Fibroblast of skin of left biceps (primary cell): ENCODE data around the gene DHRS7.

ENCODE experiments used
- DNase-seq, 2 experiments: peaks; one replicate each; pipeline ENCODE4 v3.0.0-alpha.2; 2013; ENCODE audit warnings: low read depth in 2 of 2

DHRS7 gene, protein sequence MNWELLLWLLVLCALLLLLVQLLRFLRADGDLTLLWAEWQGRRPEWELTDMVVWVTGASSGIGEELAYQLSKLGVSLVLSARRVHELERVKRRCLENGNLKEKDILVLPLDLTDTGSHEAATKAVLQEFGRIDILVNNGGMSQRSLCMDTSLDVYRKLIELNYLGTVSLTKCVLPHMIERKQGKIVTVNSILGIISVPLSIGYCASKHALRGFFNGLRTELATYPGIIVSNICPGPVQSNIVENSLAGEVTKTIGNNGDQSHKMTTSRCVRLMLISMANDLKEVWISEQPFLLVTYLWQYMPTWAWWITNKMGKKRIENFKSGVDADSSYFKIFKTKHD

DNA sequence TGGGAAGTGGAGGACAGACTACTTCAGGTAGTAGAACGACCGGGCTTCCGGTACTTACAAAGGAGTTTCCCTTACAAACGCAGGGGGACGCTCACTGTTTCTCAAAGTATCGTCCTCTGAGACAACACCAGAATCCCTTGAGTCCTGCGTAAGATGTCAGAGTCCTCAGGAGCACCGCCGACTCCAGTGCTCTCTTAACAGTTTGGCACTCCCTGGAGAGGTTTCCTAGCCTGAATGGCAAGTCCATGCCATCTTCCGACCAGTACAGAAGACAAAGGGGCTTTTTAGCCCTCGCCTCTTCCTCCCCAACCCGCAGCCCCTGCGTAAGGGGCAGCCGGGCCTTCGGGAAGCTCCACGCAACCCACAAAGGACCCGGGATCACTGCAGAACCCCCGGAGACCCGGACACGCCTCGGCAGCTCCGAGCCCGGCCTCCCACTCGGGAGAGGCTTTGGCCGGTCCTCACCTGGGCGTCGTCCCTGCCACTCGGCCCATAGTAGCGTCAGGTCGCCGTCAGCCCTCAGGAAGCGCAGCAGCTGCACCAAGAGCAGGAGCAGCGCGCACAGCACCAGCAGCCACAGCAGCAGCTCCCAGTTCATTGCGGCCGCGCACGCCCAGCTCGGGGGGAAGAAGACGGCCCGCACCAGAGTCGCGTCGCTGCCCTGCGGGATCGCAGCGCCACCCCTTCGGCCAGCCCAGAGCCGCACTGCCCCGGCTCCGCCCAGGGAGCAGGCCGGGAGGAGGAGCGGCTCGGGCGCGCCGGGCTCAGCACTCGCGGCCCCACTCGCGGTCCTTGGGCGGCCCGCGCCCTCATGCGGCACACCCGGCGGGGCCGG is at the start of gene DHRS7:
Gene DHRS7 (minus strand): TSS at position 687 of the 835 bp plus-strand sequence. CDS start 89 bp downstream, at position 598.
- DNase-seq: peak in 1 of 2 experiments; percentile 28

DNA sequence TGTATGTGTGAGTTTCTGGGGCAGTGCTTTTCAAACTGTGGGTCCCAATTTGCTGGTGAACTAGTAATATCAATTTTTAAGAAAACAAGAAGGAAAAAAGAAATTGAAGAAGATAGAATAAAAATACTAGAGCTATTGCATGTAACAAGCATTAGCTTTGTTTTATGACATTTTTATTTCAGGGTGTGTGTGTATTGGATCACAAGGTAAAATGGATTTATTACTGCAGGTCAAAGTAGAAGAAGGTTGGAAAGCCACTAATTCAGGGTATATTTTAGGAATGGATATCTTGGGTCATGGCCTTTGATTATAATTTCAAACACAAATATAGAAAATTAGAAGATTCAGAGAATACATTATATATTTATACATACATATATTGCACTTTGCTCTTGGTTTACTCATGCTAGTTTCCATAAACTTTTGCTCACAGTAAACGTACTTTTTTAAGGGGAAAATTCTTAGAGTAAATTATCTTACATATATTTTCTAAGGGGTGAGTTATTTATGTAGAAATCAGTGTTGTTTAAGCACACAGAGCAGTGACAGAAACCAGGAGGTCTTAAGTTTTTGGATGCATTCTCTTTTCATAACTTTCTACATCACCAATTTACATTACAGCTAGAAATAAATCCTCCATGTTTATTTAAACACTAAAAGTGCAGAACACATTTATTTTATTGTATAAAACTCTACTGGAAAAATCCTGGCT is 49.4 kb upstream of the DHRS7 start:
- DNase-seq: no peak

DNA sequence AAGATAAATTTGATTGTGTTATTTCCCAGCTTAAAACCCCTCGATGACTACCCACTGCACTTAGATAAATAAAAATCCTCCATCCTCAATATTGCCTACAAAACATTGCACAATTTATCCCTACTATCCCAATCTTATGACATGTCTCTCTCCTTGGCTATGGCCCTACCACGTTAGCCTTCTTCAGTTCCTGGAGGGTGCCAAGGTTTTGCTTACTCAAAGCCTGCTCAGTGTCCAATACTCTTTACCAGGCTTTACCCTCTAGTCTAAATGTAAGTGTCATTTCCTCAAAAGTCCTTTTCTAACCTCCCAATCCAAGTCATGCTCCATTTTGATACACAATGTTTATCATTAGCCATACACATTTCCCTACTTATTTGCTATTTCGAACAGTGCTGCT is 48.8 kb upstream of the DHRS7 start:
- DNase-seq: no peak

DNA sequence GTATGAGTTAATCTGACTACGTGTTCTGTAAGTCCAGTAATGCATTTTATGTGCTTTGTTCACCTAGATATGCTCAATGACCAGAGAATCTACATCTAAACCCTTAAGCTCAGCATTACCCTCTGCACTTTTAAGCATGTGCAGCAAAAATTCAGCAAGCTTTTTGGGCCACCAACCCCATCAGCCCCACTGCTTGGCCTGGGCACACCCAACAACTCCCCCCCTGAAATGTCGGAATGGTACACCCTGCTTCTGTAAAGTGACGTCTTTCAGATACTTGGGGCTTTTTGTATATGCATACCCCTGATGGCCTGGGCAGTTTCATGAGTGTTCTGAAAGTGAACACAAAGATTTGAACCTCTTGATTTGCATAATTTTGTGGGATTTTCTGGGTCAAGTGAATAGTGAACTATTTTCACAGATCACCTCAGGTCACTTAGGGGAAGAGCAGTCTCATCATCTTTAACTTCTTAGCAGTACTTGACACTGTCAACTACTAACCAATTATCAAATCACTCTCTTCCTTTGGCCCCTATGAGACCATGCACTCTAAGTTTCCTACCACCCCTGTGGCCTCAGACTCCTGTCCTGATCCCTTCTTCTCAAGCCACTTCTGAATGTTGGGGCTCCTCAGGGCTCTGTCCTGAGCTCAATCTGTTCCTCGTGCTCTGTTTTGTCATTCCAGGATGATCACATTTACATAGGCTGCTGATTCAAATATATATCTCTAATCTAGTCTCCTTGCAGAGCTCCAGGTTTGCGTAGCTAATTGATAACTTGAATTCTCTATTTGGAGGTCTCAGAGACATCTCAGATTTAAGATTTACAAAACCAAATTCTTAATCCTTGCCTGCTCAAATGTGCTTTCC is 47.5 kb upstream of the DHRS7 start:
- no peak for DNase-seq

DNA sequence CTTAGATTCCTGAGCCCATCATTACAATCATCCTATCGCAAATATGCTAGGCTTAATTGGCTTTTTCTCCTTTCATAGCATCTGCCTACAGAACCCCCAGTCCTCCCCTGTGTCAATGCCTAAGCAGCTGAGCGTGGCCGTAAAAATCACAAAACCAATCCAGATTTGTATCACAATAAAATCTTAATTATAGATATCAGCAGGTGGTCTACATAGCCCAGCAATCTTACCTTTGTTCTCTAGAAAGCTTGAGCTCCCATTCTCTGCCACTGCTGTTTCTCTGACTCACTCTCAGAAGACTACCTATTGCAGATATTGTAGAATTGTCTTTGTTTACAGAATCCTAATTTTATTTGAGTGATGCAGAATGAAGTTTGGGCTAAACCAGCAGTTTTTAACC is 46.0 kb upstream of the DHRS7 start:
- no peak for DNase-seq

DNA sequence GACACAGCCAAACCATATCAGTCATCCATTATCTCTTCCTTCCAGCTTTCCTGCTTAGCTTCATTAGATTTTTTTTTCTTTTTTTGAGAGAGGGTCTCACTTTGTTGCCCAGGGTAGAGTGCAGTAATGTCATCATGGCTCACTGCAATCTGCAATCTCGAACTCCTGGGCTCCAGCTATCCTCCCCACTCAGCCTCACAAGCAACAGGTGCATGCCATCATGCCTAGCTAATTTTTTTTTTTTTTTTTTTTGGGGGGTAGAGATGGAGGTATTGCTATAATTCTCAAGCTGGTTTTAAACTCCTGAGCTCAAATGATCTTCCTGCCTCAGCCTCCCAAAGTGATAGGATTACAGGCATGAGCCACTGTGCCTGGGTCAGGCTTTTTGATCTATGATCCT is 45.5 kb upstream of the DHRS7 start:
- no peak for DNase-seq

DNA sequence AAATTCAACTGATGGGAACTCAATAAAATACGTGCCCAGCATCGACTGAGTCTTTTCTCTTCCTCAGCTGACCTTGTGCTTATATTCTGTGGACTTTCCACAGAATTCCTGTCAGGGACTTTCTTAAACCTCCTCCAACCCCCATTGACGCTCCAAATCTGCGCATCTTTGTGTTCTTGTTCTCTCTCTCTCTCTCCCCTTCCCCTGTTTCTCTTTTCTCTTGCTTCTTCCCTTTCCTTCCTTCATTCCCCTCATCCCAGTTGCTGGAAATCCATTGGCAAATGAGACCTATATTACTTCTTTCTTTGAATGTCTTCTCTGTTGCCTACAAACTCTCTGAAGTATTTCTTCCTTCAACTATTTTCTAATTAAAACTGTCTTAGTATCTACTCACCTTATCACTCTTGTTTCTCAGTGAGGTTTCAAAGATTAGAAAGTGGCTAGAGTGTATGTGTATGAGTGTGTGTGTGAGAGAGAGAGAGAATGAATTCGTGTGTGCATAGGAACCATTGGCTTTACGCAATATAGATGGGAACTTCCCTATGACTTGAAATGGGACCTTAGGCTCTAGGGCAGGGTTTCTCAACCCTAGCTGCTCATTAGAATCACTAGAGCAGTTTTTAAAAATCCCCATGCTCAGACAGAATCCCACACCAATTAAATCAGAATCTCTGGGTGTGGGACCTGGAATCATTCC is 41.8 kb upstream of the DHRS7 start:
- no peak for DNase-seq

DNA sequence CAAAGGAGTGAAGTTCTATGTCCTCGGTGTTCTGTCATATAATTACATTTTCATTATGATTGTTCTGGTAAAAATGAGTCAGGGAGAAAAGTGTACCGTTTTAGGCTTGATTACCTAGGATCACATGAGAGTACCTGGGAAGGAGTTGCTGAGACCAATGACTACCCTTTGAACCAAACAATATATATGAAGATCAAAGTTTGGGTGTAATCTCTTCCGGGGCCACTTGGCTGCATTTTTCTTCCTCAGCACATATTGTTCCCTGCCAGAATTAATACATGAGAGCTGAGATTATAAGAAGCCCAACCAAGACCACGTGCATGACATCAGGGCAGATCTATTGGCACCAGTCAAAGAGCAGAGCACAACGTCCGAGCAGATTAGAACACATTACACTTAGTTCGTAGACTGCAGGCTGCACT is 41.1 kb upstream of the DHRS7 start:
- DNase-seq: no peak

DNA sequence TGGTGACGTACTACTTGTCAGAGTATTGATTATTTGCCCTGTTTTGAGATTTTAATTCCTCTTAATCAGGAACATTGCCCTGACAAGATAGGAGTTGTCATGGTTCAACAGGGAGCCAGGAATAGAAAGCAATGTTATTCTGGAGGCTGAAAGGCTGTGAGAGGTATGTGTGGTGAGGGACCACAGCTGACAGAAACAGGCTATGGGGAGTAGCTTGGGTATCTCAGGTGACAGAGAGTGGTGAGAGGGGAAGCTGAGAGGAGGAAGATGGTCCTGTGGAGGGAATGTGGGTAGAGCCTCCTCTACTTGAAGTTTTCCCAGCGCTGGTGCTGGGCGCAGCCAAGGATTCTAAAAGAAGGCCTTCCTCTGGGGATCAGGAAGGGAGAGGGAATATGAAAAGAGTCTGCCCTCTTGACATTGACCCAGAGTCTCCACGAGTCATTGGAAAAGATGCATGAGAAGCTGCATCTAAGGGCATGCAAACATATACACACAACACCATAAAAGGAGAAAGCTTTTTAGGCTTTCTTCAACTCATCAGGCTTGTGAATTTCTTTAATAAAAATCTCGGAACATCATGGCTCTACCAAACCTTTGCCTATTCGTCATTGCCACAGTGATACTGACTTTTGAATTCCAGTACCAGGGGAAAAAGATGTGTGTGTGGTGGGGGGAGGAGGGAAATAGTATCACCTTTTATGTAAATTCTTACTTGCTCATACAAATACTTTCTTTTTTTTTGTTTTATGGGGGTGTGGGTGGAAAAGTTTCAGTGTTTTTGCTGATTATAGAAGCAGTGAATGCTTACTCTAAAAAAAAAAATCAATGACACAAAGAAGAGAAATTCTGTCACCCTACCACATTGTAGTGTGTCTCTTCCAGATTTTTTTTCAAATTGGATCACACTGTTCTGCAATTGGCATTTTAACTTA is 39.9 kb upstream of the DHRS7 start:
- DNase-seq: no peak

DNA sequence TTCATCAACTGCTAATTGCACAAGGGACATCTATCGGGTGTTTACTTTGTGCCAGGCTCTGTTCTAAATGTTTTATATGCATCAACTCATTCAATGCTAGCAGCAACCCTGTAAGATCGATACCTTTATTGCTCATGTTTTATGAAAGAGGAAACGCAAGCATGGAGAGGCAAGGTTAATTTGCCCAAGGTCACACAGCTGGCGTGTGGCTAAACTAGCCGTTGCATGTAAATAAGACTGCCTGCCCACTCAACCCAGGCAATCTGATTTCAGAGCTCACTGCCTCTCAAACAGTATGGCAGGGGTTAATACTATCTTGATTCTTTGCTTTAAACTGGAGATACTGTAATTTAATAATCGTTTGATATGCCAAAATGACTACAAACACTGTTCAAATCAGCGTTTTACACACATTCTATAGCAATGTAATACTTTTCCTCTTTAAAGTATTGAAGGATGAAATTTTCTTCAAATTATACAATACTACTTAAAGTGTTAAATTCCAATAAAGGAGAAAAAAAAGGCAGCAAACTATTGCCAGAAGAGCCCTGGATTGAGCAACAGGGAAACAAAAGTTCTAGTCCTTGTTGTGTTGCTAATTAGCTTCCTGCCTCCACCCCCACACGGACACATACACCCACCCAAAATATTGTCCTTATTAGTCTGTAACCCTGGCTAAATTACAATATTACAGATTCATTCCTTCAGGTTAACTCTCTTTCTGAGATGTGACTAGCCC is 39.1 kb upstream of the DHRS7 start:
- no peak for DNase-seq

DNA sequence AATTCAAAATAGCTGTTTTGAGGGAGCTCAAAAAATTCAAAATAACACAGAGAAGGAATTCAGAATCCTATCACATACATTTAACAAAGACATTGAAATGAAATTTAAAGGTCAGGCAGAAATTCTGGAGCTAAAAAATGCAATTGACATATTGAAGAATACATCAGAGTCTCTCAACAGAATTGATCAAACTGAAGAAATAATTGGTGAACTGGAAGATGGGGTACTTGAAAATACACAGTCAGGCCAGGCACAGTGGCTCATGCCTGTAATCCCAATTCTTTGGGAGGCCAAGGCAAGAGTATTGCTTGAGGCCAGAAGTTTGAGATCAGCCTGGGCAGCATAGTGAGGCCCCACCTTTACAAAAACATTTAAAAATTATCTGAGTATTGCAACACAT is 34.1 kb upstream of the DHRS7 start:
- no peak for DNase-seq

DNA sequence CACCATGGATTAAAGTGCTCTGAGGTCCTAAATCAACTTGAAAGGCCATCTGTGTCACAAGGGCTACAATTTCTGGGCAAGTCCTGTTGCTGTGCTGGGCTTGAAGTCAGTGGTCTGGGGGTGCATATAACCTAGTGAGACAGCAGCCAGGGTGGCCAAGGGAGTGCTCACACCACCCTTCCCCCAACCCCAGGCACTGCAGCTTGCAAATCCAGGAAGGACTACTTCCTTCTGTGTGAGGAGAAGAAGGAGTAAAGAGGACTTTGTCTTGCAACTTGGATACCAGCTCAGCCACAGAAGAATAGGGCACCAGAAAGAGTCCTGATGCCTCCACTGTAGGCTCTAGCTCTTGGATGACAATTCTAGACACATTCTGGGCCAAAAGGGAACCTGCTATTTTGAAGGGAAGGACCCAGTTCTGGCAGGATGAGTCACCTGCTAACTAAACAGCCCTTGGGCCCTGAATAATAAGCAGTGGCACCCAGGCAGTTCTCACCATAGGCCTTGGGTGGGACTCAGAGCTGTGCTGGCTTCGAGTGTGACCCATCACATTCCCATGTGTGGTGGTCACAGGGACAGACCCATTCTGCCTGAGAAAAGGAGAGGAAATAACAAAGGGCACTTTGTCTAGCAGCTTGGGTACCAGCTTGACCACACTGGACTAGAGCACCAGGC is 32.6 kb upstream of the DHRS7 start:
- no peak for DNase-seq

DNA sequence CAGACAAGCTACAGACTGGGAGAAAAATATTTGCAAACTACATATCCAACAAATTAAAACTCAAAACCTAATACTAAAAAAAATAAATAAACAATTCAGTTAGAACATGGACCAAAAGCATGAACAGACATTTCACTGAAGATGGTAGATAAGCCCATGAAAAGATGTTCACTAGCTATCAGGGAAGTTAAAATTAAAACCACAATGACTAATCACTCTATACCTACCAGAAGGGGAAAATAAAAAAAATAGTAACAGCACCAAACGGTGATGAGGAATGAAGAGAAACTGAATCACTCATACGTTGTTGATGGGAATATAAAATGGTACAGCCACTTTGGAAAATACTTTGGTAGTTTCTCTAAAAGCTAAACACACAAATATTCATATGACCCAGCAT is 31.1 kb upstream of the DHRS7 start:
- no peak for DNase-seq

DNA sequence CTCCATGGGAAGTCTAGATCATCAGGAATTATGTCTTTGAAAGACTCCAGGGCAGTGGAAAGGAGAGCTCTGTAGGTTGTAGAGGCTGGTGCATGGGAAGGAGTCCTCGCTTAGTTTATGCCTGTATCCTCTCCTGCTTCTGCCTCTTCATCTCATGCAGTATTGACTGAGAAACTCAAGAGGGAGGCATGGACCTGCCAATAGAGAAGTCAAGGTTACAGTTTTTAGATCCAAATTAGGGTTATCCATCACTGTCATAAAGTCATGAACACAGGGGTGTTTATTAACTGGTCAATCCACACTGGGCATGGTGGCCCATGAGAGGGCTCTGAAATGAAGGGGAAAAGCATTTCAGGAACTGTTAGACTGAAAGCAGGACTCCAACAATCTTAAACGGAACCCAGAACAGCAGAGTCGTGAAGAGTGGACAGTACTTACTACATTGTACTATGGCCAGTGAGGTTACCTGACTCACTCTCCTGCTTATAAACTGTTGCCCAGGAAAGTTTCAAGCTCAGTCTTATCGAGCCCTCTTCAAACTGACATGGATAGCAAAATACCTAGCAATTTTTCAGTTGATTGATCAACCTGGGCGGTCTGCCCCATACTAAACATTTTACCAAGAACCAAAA is 30.1 kb upstream of the DHRS7 start:
- DNase-seq: no peak

DNA sequence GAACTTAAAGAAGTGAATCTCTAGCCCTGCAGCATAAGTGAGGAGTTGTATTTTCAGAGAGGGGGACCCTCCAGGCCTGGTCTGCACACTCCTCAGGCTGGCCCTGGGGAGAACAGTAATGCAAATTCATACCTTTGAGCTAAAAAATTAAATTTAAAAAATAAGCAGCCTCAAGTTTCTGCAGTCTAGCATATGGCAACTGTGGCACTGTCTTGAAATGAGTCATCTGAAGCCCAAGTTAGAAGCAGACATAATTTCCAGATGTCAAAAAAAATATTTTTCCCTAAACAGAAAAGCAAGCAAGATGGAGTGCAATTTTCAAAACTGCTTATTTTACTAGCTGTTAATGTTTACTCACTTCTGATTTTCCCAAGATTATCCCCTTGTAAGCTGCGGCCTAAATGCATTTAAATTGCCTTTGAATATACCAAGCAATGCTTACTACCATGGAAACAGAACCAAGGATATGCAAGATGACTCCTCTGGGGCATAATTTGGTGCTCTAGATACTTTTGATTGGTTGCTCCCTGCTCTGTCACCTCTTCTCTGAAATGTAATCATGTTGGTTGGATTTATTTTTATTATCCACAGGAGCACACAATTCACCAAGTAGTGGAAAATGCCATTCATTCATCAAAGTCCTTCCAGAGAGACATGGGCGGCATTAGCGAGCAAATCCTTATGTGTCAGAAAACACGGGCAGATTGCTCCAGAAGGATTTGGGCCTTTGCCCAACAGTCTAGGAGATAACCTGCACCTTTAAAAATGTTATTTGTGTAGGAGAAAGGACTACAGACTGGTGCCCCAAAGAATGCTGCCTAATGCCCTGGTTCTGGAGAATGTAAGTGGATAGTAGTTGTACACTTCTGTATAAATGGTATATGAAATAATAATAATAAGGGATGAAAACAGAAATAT is 25.0 kb upstream of the DHRS7 start:
- DNase-seq: no peak

DNA sequence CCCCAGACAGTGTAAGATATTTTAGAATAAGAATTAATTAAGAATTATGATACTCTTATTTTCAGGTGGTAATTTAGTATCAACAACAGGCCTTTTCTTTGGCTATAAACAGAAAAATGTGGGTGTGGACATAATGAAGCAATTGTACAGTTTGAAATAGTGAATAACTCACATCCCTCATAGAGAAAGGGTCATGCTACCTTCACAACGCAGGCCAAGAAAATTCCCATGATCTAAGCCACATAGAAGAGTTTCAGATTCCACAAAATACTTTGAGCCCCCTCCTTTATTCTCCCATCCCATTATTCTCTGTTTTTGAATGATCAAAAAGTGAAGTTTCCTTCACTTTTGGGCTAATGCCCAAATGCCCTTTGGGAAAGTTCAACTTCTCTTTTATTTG is 23.5 kb upstream of the DHRS7 start:
- DNase-seq: no peak

DNA sequence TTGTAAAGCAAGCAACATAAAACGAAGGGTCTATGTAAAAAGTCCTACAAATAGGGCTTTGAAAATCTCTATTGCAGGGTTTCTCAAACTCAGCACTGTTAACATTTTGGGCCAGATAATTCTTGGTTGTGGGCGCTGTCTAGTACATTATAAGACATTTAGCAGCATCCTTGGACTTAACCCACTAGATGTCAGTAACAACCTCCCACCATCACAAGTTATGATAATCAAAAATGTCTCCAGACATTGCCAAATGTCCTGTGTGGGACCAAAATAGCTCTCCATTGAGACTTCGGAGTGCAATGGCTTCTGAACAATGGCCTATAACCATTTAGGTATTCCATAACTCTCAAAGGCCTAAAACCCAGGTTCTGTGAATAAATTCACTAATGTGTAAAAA is 22.9 kb upstream of the DHRS7 start:
- no peak for DNase-seq
